ENCODE measurements around the gene FGF2. TPM values are rescaled to one million over a fixed set of nuclear protein-coding genes. Genes with fewer than 3 reads are reported as not detected.

Gene FGF2
- total RNA-seq, 1 donor from 2014 or later: 8.1 TPM

DNA sequence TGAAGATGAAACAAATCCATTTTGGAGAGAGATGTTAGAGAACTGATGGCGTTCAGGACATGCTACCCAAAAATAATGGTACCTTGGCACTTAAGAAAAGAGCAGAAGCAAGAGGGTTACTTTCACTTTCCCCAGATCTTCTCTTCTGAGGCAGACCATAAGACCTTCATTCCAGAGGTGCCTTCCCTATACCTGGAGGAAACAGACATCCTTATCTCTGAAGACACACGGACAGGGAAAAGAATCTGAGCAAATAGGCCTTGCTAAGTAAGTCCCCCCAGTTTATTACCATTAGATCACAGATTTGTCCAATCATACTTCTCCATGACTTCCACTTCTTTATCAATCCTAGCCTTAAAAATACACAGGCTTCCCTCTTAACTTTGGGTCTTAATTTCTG is 2.0 kb upstream of the FGF2 start:
- ATAC-seq: no peak
- H3K27me3 ChIP-seq (ENCODE audit: low read depth): peaks cover 17% of the 10 kb centered on the region
- intact Hi-C loops (cut with DNase I): no loop called here
- H3K4me3 ChIP-seq: no peak overlapping the region
- no peak overlapping the region for H3K27ac ChIP-seq
- no peaks in the 10 kb centered on the region for H3K9me3 ChIP-seq
- TF ChIP-seq, protein P1, sequence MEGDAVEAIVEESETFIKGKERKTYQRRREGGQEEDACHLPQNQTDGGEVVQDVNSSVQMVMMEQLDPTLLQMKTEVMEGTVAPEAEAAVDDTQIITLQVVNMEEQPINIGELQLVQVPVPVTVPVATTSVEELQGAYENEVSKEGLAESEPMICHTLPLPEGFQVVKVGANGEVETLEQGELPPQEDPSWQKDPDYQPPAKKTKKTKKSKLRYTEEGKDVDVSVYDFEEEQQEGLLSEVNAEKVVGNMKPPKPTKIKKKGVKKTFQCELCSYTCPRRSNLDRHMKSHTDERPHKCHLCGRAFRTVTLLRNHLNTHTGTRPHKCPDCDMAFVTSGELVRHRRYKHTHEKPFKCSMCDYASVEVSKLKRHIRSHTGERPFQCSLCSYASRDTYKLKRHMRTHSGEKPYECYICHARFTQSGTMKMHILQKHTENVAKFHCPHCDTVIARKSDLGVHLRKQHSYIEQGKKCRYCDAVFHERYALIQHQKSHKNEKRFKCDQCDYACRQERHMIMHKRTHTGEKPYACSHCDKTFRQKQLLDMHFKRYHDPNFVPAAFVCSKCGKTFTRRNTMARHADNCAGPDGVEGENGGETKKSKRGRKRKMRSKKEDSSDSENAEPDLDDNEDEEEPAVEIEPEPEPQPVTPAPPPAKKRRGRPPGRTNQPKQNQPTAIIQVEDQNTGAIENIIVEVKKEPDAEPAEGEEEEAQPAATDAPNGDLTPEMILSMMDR (IDR thresholded peaks at IDR 0.05): no peak
- DNase-seq: no peak
- H3K4me1 ChIP-seq: peaks cover 3% of the 10 kb centered on the region
- H3K36me3 ChIP-seq: no peaks in the 10 kb centered on the region

DNA sequence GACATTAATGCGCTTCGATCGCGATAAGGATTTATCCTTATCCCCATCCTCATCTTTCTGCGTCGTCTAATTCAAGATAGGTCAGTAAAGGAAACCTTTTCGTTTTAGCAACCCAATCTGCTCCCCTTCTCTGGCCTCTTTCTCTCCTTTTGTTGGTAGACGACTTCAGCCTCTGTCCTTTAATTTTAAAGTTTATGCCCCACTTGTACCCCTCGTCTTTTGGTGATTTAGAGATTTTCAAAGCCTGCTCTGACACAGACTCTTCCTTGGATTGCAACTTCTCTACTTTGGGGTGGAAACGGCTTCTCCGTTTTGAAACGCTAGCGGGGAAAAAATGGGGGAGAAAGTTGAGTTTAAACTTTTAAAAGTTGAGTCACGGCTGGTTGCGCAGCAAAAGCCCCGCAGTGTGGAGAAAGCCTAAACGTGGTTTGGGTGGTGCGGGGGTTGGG is 528 bp upstream of the FGF2 start:
- H3K4me3 ChIP-seq: peak overlapping the region; percentile 67
- no peaks in the 10 kb centered on the region for H3K9me3 ChIP-seq

GRCh38 chr4:122827258-122827878 is 737 bp downstream of the FGF2 start:
- peak; percentile 71 to 79 for ATAC-seq
- DNase-seq: no peak
- H3K9me3 ChIP-seq: no peaks in the 10 kb centered on the region
- H3K27ac ChIP-seq: peak overlapping the region; percentile 66
- H3K36me3 ChIP-seq: no peaks in the 10 kb centered on the region
- intact Hi-C loops (cut with DNase I): no loop called here
- H3K27me3 ChIP-seq (ENCODE audit: low read depth): peaks cover 21% of the 10 kb centered on the region
- TF ChIP-seq, protein P1 (IDR thresholded peaks at IDR 0.05): no peak
- peak overlapping the region; percentile 67 for H3K4me3 ChIP-seq
- peaks cover 3% of the 10 kb centered on the region for H3K4me1 ChIP-seq

More for the DNA sequence above, 528 bp upstream of the FGF2 start:
- TF ChIP-seq, protein P1 (IDR thresholded peaks at IDR 0.05): no peak
- ATAC-seq: no peak
- Histone ChIP-seq H3K27ac (peak overlapping the region; percentile 79), H3K36me3 (no peaks in the 10 kb centered on the region), H3K27me3 (ENCODE audit: low read depth) (peaks cover 19% of the 10 kb centered on the region), H3K4me1 (peaks cover 3% of the 10 kb centered on the region)
- intact Hi-C loops (cut with DNase I): no loop called here
- no peak for DNase-seq

DNA sequence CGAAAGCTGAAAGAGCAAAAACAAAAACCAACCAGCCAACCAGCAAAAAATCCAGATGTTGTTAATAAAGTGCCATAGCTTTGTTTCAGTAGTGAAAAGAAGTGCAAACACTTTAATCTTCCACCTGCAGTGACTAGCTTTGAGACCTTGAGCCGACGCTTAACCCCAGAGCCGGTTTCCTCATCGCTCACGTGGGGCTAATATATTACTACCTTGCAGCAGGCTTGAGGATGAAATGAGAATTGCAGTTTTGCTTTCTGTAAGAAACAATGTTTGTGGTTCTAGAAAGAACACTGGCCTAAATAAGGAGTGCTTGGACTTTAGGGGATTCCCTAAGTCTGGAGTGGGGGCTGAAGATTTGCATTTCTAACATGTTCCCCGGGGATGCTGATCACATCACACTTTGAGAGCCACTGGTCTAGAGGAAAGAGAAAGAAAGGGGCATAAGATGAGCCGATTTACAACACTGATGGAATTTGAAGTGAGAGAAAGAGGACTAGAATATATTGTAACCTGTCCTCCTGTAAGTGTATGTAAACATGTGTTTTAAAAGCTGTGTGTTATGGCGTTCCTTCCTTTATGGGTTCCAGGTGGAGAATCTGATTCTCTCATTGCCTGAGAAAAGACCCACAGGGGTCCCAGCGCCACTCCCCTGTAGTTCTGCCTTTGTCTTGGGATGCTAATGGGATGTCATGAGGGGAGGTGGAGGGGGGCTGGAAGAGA is 1.4 kb downstream of the FGF2 start:
- Histone ChIP-seq H3K27ac (peak overlapping the region; percentile 66), H3K4me1 (peaks cover 3% of the 10 kb centered on the region), H3K9me3 (no peaks in the 10 kb centered on the region), H3K4me3 (peak overlapping the region; percentile 67), H3K36me3 (no peaks in the 10 kb centered on the region), H3K27me3 (ENCODE audit: low read depth) (peaks cover 21% of the 10 kb centered on the region)
- TF ChIP-seq, protein P1 (IDR thresholded peaks at IDR 0.05): no peak
- intact Hi-C loops (cut with DNase I): no loop called here
- ATAC-seq (peak; percentile 39 to 76), DNase-seq (no peak)

- Histone ChIP-seq H3K27ac (no peak overlapping the region), H3K4me3 (no peak overlapping the region), H3K27me3 (ENCODE audit: low read depth) (peaks cover 16% of the 10 kb centered on the region), H3K36me3 (no peaks in the 10 kb centered on the region), H3K9me3 (no peaks in the 10 kb centered on the region), H3K4me1 (peaks cover 3% of the 10 kb centered on the region)
- ATAC-seq (no peak), DNase-seq (no peak)
- TF ChIP-seq, protein P1 (IDR thresholded peaks at IDR 0.05): no peak
- intact Hi-C loops (cut with DNase I): no loop called here
These were observed 3.9 kb downstream of the FGF2 start for GRCh38 chr4:122830426-122831095.
